ENCODE measurements around the gene TBC1D13.

GRCh38 chr9:128824911-128825310 is 37.9 kb downstream of the TBC1D13 start:
- TF ChIP-seq CTCF (IDR thresholded peaks at IDR 0.05) (no peak), EZH2 (IDR thresholded peaks at IDR 0.05; ENCODE audit: borderline replicate concordance, insufficient read depth, low read depth, low read length, poor library complexity, severe bottlenecking) (no peak)

Data from B cell (primary cell).